Measurements from ENCODE around the gene VWA3B. TPM values are rescaled to one million over a fixed set of nuclear protein-coding genes. Genes with fewer than 3 reads are reported as not detected.
A peak's percentile ranks its signal among the peaks of the same experiment; 100 is the strongest.

Gene VWA3B
- polyA plus RNA-seq, 1 donor (not counting 4 experiments of a cell fraction or from before 2014, with no cell fraction given): not detected

DNA sequence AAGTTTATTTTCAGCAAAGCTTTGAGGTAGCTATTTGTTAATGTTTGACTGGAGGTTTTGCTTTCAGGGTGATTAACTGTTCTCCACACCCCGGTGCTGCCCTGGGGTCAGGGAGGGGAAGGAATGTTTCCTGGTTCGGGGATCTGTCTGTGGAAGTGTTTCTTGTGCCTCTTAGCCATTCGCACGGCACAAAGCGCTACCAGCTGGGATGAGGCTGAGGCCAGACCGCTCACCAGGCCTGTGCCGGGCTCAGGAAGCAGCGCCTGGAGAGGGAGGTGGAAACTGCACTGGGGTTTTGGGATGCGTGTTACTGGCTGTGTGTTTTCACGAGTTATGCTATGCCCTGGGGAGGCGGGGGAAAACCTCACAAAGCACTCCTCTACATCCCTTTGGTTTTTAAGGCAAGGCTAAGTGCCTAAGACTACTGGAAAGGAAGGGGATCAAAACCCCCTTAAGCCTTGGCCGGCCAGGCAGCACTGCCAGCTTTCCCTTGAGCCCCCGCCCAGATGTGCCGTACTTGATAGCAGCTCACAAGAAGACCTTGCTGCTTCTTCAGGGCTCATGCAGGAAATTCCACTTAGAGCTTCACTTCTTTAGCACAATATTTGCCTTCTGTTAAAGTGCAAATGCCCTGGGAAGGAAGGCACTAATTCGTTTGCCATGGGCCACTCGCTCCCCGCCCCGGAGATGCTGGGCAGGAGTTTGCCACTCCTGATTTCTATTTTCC is 193.6 kb downstream of the VWA3B start:
- no peaks in the 10 kb centered on the region for H4K20me1 ChIP-seq (ENCODE audit: control insufficient read depth, extremely low read depth, insufficient read depth, low read length)
- no peaks in the 10 kb centered on the region for H3K9me3 ChIP-seq (ENCODE audit: control insufficient read depth, low read depth, low read length)
- no peak for FAIRE-seq
- no peaks in the 10 kb centered on the region for H3K4me1 ChIP-seq (ENCODE audit: control insufficient read depth, extremely low read depth, insufficient read depth, low read length)
- no peak for DNase-seq (ENCODE audit: low read depth, low spot score)
- H3K36me3 ChIP-seq (ENCODE audit: control insufficient read depth in 2 of 2, extremely low read depth in 1 of 2, insufficient read depth in 2 of 2, low read length in 2 of 2): no peaks in the 10 kb centered on the region
- peaks cover 3% of the 10 kb centered on the region for H3K27me3 ChIP-seq (ENCODE audit: control insufficient read depth, extremely low read depth, insufficient read depth, low read length)
- no peak overlapping the region for H3K9ac ChIP-seq (ENCODE audit: control insufficient read depth, extremely low read depth, insufficient read depth, low read length)
- no peaks in the 10 kb centered on the region for H3K9me1 ChIP-seq (ENCODE audit: control insufficient read depth, extremely low read depth, insufficient read depth, low read length)
- no peak for TF ChIP-seq EZH2 (IDR thresholded peaks at IDR 0.05; ENCODE audit: low read length)
- TF ChIP-seq, protein P1, sequence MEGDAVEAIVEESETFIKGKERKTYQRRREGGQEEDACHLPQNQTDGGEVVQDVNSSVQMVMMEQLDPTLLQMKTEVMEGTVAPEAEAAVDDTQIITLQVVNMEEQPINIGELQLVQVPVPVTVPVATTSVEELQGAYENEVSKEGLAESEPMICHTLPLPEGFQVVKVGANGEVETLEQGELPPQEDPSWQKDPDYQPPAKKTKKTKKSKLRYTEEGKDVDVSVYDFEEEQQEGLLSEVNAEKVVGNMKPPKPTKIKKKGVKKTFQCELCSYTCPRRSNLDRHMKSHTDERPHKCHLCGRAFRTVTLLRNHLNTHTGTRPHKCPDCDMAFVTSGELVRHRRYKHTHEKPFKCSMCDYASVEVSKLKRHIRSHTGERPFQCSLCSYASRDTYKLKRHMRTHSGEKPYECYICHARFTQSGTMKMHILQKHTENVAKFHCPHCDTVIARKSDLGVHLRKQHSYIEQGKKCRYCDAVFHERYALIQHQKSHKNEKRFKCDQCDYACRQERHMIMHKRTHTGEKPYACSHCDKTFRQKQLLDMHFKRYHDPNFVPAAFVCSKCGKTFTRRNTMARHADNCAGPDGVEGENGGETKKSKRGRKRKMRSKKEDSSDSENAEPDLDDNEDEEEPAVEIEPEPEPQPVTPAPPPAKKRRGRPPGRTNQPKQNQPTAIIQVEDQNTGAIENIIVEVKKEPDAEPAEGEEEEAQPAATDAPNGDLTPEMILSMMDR (optimal IDR thresholded peaks at IDR 0.05 in 1 of 3, IDR thresholded peaks at IDR 0.05 in 1 of 3, conservative IDR thresholded peaks at IDR 0.05 in 1 of 3; ENCODE audit: extremely low read depth in 1 of 3, insufficient read depth in 2 of 3, low read length in 3 of 3): no peak
- no peak overlapping the region for H3K4me3 ChIP-seq (ENCODE audit: control insufficient read depth in 2 of 3, extremely low read depth in 1 of 3, insufficient read depth in 2 of 3, low read depth in 1 of 3, low read length in 3 of 3)
- H3K27ac ChIP-seq (ENCODE audit: control insufficient read depth, insufficient read depth, low read length): no peak overlapping the region
- peak overlapping the region; percentile 30 for H3K4me2 ChIP-seq (ENCODE audit: control insufficient read depth, extremely low read depth, insufficient read depth, low read depth, low read length)
- H3K79me2 ChIP-seq (ENCODE audit: control insufficient read depth, insufficient read depth, low read length): no peaks in the 10 kb centered on the region
- H2AFZ ChIP-seq (ENCODE audit: control insufficient read depth, low read length): peak overlapping the region; percentile 64
- dilution Hi-C loops (cut with MboI; ENCODE audit: extremely low pct_ligation_motif_present, low sequenced_read_pairs): no loop called here

DNA sequence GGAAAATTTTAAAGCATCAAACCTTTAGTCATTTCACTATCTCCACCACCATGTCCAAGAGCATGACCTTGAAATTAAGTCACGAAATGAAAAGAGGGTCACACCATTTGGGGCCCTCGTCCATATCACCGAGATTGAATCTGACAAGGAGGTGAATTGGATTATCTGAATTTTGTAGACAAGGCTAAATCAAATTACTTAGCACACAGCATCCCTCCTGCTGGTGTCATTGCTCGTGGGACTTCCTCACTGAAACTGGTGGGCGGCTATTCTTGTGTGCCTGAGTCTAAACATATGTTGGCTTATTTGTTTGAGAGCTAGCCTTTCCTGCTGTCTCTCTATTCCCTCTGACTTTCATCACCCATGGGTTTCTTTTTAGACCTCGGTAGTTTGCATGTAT is 194.6 kb downstream of the VWA3B start:
- Histone ChIP-seq H3K9me3 (ENCODE audit: control insufficient read depth, low read depth, low read length) (no peaks in the 10 kb centered on the region), H2AFZ (ENCODE audit: control insufficient read depth, low read length) (no peak overlapping the region), H3K27ac (ENCODE audit: control insufficient read depth, insufficient read depth, low read length) (no peak overlapping the region), H4K20me1 (ENCODE audit: control insufficient read depth, extremely low read depth, insufficient read depth, low read length) (no peaks in the 10 kb centered on the region), H3K36me3 (ENCODE audit: control insufficient read depth in 2 of 2, extremely low read depth in 1 of 2, insufficient read depth in 2 of 2, low read length in 2 of 2) (no peaks in the 10 kb centered on the region), H3K9ac (ENCODE audit: control insufficient read depth, extremely low read depth, insufficient read depth, low read length) (no peak overlapping the region), H3K4me1 (ENCODE audit: control insufficient read depth, extremely low read depth, insufficient read depth, low read length) (no peaks in the 10 kb centered on the region), H3K4me2 (ENCODE audit: control insufficient read depth, extremely low read depth, insufficient read depth, low read depth, low read length) (no peak overlapping the region), H3K4me3 (ENCODE audit: control insufficient read depth in 2 of 3, extremely low read depth in 1 of 3, insufficient read depth in 2 of 3, low read depth in 1 of 3, low read length in 3 of 3) (no peak overlapping the region), H3K27me3 (ENCODE audit: control insufficient read depth, extremely low read depth, insufficient read depth, low read length) (peaks cover 3% of the 10 kb centered on the region), H3K9me1 (ENCODE audit: control insufficient read depth, extremely low read depth, insufficient read depth, low read length) (no peaks in the 10 kb centered on the region), H3K79me2 (ENCODE audit: control insufficient read depth, insufficient read depth, low read length) (no peaks in the 10 kb centered on the region)
- TF ChIP-seq EZH2 (IDR thresholded peaks at IDR 0.05; ENCODE audit: low read length): no peak
- TF ChIP-seq, protein P1 (optimal IDR thresholded peaks at IDR 0.05 in 1 of 3, IDR thresholded peaks at IDR 0.05 in 1 of 3, conservative IDR thresholded peaks at IDR 0.05 in 1 of 3; ENCODE audit: extremely low read depth in 1 of 3, insufficient read depth in 2 of 3, low read length in 3 of 3): no peak
- dilution Hi-C loops (cut with MboI; ENCODE audit: extremely low pct_ligation_motif_present, low sequenced_read_pairs): no loop called here
- FAIRE-seq (no peak), DNase-seq (ENCODE audit: low read depth, low spot score) (no peak)

Measured in keratinocyte (primary cell).